ENCODE results near the gene TENM3.
"Not testable (repeated sequence)": the region's sequence is repeated elsewhere in the genome, so short reads cannot be mapped to it uniquely, and the experiment has no call there.

Gene TENM3

GRCh38 chr4:182224192-182224850 lies 18.9 kb upstream of the TENM3 start:
- in situ Hi-C loops (cut with MboI; ENCODE audit: low pct_unique_long_range_greater_than_20kb, low sequenced_read_pairs): no loop called here
- DNase-seq: no peak

GRCh38 chr4:182225257-182225852 lies 17.8 kb upstream of the TENM3 start:
- no peak for DNase-seq
- in situ Hi-C loops (cut with MboI; ENCODE audit: low pct_unique_long_range_greater_than_20kb, low sequenced_read_pairs): no loop called here

GRCh38 chr4:182227611-182228010 lies 15.6 kb upstream of the TENM3 start:
- no peak for DNase-seq
- in situ Hi-C loops (cut with MboI; ENCODE audit: low pct_unique_long_range_greater_than_20kb, low sequenced_read_pairs): no loop called here

DNA sequence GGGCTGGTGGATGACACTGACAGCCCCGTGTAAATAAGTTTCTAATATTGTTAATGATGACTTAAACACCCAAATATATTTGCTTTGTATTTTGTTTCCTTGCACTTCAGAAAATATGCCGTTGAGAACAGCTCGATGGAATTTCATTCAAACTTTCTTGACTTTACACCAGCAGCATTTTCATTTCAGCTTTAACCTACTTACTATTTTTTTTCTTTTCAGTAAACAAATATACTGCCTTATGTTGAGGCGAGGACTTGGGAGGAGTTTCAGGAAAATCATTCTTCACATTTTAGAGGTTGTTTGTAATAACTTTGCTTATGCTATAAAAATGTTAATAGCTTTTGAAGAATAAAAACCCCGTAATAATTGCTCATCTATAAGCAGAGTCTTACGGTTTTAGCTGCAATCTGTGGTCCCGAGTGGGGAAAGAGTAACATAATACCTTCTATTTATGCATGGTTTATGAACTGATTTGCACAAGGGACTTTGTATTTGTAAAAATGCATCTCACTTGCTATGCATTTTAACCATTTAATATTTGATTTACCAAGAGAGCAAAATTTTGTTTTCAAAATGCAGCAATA lies 14.1 kb upstream of the TENM3 start:
- in situ Hi-C loops (cut with MboI; ENCODE audit: low pct_unique_long_range_greater_than_20kb, low sequenced_read_pairs): no loop called here

GRCh38 chr4:182230256-182230655 lies 12.9 kb upstream of the TENM3 start:
- in situ Hi-C loops (cut with MboI; ENCODE audit: low pct_unique_long_range_greater_than_20kb, low sequenced_read_pairs): no loop called here
- DNase-seq: no peak

More for the DNA sequence above, 14.1 kb upstream of the TENM3 start:
- no peak for DNase-seq

GRCh38 chr4:182231080-182231479 lies 12.1 kb upstream of the TENM3 start:
- in situ Hi-C loops (cut with MboI; ENCODE audit: low pct_unique_long_range_greater_than_20kb, low sequenced_read_pairs): no loop called here
- DNase-seq: no peak

DNA sequence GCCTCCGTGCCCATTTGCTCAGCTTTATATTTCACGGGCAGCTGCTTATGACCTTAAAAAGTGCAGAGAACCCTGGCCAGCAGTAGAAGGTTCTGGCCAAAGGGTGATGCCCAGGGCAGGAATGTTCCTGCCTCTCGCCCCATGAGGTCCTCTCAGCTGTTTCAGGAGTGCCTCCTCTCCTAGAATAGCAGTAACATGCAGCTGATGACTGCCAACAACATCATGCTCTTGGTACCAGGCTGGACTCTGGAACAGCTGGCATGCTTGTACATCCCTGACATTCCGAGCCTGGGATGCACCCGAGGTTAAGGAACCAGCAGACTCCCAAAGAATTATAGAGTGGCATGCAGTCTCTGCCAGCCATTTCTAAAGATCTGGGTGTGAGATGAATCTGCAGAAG lies 11.7 kb upstream of the TENM3 start:
- DNase-seq: no peak

GRCh38 chr4:182233310-182234090 lies 9.7 kb upstream of the TENM3 start:
- in situ Hi-C loops (cut with MboI; ENCODE audit: low pct_unique_long_range_greater_than_20kb, low sequenced_read_pairs): no loop called here
- DNase-seq: no peak

More for the DNA sequence above, 11.7 kb upstream of the TENM3 start:
- in situ Hi-C loops (cut with MboI; ENCODE audit: low pct_unique_long_range_greater_than_20kb, low sequenced_read_pairs): no loop called here

DNA sequence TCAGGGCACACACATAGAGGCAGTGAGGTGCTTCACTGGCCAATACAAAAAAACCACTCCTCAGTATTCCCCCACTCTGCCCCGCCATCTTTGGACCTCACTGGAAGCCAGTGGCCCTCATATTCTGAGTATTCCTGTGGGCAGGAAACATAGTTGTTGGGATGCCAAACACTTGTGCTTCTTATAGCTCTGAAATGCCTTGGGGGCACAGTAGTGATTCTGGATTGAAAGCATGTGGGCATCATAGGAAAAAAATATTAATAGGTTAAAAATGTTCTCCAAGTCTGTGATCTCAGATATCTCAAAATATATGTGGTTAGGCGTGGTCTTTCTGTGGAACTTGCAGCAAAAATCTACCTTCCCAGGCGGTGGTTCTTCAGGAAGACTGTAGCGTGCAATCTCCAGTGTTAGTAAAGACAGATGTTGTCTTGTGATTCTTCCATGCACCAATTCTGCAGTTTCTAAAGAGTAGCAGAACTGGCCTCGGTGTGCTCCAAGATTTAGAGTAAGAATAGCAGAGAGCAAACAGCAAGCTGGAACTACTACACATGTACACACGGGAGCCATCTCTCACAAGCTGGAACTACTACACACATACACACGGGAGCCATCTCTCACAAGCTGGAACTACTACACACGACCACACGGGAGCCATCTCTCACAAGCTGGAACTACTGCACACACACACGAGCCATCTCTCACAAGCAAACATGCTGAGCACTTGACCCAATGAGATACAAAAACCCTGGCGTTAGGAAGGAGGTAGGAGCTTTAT lies 8.0 kb upstream of the TENM3 start:
- no peak for DNase-seq
- in situ Hi-C loops (cut with MboI; ENCODE audit: low pct_unique_long_range_greater_than_20kb, low sequenced_read_pairs): no loop called here

- DNase-seq: no peak
- in situ Hi-C loops (cut with MboI; ENCODE audit: low pct_unique_long_range_greater_than_20kb, low sequenced_read_pairs): no loop called here
Observed at GRCh38 chr4:182236186-182236585, 7.0 kb upstream of the TENM3 start.

GRCh38 chr4:182237010-182237409 lies 6.2 kb upstream of the TENM3 start:
- in situ Hi-C loops (cut with MboI; ENCODE audit: low pct_unique_long_range_greater_than_20kb, low sequenced_read_pairs); DNase-seq: not testable (repeated sequence)

DNA sequence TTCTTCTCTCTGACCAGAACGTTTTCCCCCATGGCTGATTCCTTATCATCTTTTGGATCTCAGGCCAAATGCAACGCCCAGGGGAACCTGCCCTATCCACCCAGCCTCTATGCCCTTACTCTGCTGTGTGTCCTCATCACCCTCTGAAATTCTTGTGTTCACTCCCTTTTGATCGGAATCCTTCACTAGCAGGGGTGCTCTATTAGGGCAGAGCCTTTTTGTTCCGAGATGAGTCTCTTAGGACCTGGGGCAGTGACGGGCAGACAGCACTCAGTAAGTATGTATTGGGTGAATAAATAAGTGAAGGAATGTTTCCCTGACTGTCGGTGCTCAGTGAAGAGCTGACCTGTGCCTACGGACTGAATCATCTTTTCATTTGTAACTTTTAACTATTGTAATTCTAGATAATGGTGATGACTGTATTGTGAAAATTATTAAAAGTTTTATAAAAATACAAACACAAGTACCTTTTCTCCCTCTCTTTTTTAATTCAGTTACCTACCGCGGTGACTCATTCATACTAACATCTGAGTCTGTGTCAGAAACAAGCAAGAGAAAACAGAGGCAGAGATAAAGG lies 4.8 kb upstream of the TENM3 start:
- in situ Hi-C loops (cut with MboI; ENCODE audit: low pct_unique_long_range_greater_than_20kb, low sequenced_read_pairs): no loop called here
- DNase-seq: no peak

GRCh38 chr4:182240161-182241130 lies 2.8 kb upstream of the TENM3 start:
- DNase-seq: no peak
- in situ Hi-C loops (cut with MboI; ENCODE audit: low pct_unique_long_range_greater_than_20kb, low sequenced_read_pairs): no loop called here

DNA sequence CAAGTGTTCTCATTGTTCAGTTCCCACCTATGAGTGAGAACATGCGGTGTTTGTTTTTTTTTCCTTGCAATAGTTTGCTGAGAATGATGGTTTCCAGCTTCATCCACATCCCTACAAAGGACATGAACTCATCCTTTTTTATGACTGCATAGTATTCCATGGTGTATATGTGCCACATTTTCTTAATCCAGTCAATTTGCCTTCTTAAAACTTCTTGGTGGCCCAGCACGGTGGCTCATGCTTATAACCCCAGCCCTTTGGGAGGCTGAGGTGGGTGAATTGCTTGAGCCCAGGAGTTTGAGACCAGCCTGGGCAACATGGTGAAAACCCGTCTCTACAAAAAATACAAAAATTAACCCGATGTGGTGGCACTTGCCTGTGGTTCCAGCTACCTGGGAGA lies 942 bp upstream of the TENM3 start:
- in situ Hi-C loops (cut with MboI; ENCODE audit: low pct_unique_long_range_greater_than_20kb, low sequenced_read_pairs); DNase-seq: not testable (repeated sequence)

- no peak for DNase-seq
- in situ Hi-C loops (cut with MboI; ENCODE audit: low pct_unique_long_range_greater_than_20kb, low sequenced_read_pairs): no loop called here
Observed at GRCh38 chr4:182242787-182243186, 415 bp upstream of the TENM3 start.

- in situ Hi-C loops (cut with MboI; ENCODE audit: low pct_unique_long_range_greater_than_20kb, low sequenced_read_pairs): no loop called here
- DNase-seq: no peak
Observed at GRCh38 chr4:182245041-182245440, 1.8 kb downstream of the TENM3 start.

DNA sequence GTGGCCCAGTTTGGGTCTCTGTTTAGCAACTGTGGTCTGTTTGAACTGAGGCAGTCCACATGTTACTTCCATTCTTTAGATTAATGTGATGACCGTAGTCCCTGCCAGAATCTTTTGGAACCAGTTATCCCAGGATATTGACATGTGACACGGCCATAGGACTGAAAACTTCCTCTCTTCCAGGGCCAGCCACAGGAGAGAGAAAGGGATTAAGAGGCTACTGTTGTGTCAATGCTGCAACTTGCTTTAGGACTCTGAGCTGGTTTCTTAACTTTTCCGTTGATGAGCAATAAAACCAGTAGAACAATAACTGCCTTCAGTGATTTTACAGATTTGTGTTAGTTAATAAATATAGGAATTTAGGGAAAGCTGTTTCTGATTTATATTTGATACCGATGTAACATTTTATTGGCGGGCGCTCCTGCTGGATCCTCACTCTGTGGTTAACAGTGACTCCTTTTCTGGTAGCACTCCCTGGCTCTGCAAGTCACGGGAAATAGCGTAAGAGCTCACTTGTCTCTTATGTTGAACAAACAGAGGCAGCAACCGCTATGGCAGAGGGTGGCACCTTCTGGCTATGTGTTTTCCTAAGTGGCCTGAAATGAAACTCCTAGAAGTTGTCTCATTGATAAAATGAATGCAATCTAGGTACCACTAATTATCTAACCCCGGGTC lies 2.5 kb downstream of the TENM3 start:
- no peak for DNase-seq
- in situ Hi-C loops (cut with MboI; ENCODE audit: low pct_unique_long_range_greater_than_20kb, low sequenced_read_pairs): no loop called here

All from KBM-7 (cell line).